ENCODE data around the gene ZNF516.

ZNF516 gene

DNA sequence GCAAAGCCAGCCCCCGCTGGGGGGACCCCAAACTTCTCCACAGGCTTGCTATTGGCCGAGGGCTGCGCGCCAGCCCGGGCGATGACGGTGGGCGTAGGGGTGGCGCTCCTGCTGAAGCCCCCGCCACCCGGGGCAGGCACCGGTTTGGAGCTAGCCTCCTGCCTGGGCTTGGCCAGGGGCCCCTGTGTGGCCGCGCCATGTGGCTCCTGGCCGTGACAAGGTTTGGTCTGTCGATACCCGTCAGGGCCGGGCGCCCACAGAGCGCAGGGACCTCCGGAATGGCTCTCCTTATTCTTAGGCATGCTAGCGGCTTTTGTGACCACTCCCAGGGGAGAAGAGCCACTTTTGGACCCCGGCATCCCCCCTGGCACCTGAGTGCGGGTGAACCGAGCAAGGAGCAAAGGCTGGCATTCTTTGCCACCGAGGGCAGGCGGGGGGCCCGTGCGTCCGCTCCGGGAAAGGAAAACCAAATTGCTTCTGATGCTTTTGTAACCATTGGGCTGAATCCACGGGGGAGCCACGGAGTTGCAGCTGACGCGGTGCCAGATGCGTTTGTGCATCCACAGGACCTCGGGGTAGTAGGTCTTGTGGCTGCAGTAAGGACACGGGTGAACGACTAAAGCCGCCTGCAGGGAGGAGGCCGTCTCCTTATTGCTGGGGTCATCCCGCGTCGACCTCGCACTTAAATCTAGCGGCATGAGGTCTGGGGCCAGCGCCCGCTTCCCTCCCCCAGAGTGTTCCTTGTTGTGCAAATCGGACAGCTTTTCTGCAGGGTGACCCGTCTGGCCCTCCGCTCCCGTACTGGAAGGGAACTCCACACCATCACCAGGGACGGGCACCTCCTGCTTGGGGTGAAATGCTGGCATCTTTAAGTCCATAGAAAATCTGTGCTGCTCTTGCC lies 115.6 kb downstream of the ZNF516 start:
- ChIA-PET CTCF (interaction anchor here (1.4 kb wide), 1 partner anchor 19 kb away, joined by 3 read pairs; no protein-coding TSS in a partner anchor), POLR2A (no interaction called here)
- no peak for TF ChIP-seq MEIS1 (CRISPR knock-in tag; IDR thresholded peaks at IDR 0.05; ENCODE audit: borderline replicate concordance)
- no peak for TF ChIP-seq HOXD13 (CRISPR knock-in tag; IDR thresholded peaks at IDR 0.05; ENCODE audit: borderline replicate concordance)
- no peak for TF ChIP-seq ZNF48 (tag by site-specific recombination; IDR thresholded peaks at IDR 0.05)
- TF ChIP-seq ZNF138 (tag by site-specific recombination; IDR thresholded peaks at IDR 0.05; ENCODE audit: borderline replicate concordance): no peak
- TF ChIP-seq SETDB1 (IDR thresholded peaks at IDR 0.05; ENCODE audit: insufficient read length, low read length): no peak
- no peak for TF ChIP-seq ZNF473 (tag by site-specific recombination; IDR thresholded peaks at IDR 0.05)
- TF ChIP-seq, protein P1, sequence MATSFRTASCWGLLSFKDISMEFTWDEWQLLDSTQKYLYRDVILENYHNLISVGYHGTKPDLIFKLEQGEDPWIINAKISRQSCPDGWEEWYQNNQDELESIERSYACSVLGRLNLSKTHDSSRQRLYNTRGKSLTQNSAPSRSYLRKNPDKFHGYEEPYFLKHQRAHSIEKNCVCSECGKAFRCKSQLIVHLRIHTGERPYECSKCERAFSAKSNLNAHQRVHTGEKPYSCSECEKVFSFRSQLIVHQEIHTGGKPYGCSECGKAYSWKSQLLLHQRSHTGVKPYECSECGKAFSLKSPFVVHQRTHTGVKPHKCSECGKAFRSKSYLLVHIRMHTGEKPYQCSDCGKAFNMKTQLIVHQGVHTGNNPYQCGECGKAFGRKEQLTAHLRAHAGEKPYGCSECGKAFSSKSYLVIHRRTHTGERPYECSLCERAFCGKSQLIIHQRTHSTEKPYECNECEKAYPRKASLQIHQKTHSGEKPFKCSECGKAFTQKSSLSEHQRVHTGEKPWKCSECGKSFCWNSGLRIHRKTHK (tag by site-specific recombination; IDR thresholded peaks at IDR 0.05): no peak

DNA sequence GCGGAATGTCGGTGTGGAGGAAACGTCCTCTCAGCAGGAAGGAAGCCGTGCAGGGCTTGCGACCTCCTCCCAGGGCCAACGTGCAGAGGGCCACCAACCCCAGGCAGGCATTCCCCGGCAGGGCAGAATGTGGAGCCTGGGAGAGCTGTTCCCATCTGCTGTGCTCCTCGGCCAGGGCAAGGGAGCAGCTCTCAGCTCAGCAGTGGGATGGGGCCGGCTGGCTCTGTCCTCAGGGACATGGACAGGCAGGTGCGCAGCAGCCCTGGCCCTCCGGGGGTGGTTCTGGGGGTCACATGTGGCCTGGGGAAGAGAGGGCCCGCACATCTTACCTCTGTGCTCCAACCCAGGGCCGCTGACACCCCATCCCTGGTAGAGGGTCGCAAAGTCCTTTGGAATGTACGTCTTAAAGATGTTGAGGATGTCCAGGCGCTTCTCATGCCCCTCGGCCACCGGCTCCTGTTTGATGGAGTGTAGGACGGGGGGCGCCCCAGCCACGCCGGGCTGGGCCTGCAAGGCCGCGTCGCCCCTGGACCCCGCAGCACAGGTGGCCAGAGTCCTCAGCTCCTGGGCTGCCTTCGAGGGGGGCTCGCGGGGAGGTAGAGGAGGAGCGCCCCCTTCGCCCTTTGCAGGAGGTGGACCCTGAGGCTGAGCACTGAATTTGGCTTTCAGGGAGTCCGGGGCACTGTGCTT lies 116.4 kb downstream of the ZNF516 start:
- no peaks in the 10 kb centered on the region for H3K4me1 ChIP-seq (ENCODE audit: control insufficient read depth, insufficient read depth, low read length)
- ChIA-PET CTCF (interaction anchor here (1.4 kb wide), 1 partner anchor 20 kb away, joined by 3 read pairs; no protein-coding TSS in a partner anchor), POLR2A (no interaction called here)
- TF ChIP-seq ZBTB8A (tag by site-specific recombination; IDR thresholded peaks at IDR 0.05) (no peak), ZNF146 (tag by site-specific recombination; IDR thresholded peaks at IDR 0.05) (no peak), ZXDB (tag by site-specific recombination; IDR thresholded peaks at IDR 0.05) (no peak), KLF7 (tag by site-specific recombination; IDR thresholded peaks at IDR 0.05; ENCODE audit: borderline replicate concordance) (no peak), ZNF571 (tag by site-specific recombination; IDR thresholded peaks at IDR 0.05) (no peak), ZBTB7A (tag by site-specific recombination; IDR thresholded peaks at IDR 0.05; ENCODE audit: low read depth) (no peak), ZNF391 (tag by site-specific recombination; IDR thresholded peaks at IDR 0.05; ENCODE audit: borderline replicate concordance, low read depth) (no peak), ZNF670 (tag by site-specific recombination; IDR thresholded peaks at IDR 0.05; ENCODE audit: low read depth) (no peak), ZNF132 (tag by site-specific recombination; IDR thresholded peaks at IDR 0.05; ENCODE audit: borderline replicate concordance) (no peak), ZNF707 (tag by site-specific recombination; IDR thresholded peaks at IDR 0.05) (no peak)
- TF ChIP-seq, protein P2, sequence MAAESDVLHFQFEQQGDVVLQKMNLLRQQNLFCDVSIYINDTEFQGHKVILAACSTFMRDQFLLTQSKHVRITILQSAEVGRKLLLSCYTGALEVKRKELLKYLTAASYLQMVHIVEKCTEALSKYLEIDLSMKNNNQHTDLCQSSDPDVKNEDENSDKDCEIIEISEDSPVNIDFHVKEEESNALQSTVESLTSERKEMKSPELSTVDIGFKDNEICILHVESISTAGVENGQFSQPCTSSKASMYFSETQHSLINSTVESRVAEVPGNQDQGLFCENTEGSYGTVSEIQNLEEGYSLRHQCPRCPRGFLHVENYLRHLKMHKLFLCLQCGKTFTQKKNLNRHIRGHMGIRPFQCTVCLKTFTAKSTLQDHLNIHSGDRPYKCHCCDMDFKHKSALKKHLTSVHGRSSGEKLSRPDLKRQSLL (tag by site-specific recombination; IDR thresholded peaks at IDR 0.05): no peak
- TF ChIP-seq, protein P3, sequence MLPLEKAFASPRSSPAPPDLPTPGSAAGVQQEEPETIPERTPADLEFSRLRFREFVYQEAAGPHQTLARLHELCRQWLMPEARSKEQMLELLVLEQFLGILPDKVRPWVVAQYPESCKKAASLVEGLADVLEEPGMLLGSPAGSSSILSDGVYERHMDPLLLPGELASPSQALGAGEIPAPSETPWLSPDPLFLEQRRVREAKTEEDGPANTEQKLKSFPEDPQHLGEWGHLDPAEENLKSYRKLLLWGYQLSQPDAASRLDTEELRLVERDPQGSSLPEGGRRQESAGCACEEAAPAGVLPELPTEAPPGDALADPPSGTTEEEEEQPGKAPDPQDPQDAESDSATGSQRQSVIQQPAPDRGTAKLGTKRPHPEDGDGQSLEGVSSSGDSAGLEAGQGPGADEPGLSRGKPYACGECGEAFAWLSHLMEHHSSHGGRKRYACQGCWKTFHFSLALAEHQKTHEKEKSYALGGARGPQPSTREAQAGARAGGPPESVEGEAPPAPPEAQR (tag by site-specific recombination; IDR thresholded peaks at IDR 0.05): no peak
- H3K27ac ChIP-seq (ENCODE audit: extremely low read depth, low read depth, low read length): no peak overlapping the region
- H3K36me3 ChIP-seq (ENCODE audit: control insufficient read depth in 2 of 2, insufficient read depth in 1 of 2, low read length in 2 of 2): peaks cover 0 to 21% of the 10 kb centered on the region in 2 experiments; a peak in 2 of 3 replicates
- no peak overlapping the region for H3K4me3 ChIP-seq (ENCODE audit: low read depth, low read length)
- no peaks in the 10 kb centered on the region for H3K9me3 ChIP-seq (ENCODE audit: control insufficient read depth, insufficient read depth, low read depth, low read length)

More for the DNA sequence above, 115.6 kb downstream of the ZNF516 start:
- H3K9me3 ChIP-seq (ENCODE audit: control insufficient read depth, insufficient read depth, low read depth, low read length): no peaks in the 10 kb centered on the region
- peaks cover 0 to 21% of the 10 kb centered on the region in 2 experiments; a peak in 2 of 3 replicates for H3K36me3 ChIP-seq (ENCODE audit: control insufficient read depth in 2 of 2, insufficient read depth in 1 of 2, low read length in 2 of 2)
- no peak overlapping the region for H3K27ac ChIP-seq (ENCODE audit: extremely low read depth, low read depth, low read length)
- H3K4me3 ChIP-seq (ENCODE audit: low read depth, low read length): no peak overlapping the region
- no peaks in the 10 kb centered on the region for H3K4me1 ChIP-seq (ENCODE audit: control insufficient read depth, insufficient read depth, low read length)

Data from HEK293 (cell line).